ENCODE results near the gene ERBB4.

Gene ERBB4

GRCh38 chr2:211351987-211352386, 1186.6 kb downstream of the ERBB4 start:
- TF ChIP-seq CTCF (IDR thresholded peaks at IDR 0.05; ENCODE audit: insufficient read depth, low read depth, low read length, missing control alignments) = no peak
- no peak overlapping the region for H3K4me3 ChIP-seq (ENCODE audit: low read length)
- DNase-seq (ENCODE audit: low read depth) = peak; percentile 72

- H3K4me3 ChIP-seq (ENCODE audit: low read length) = no peak overlapping the region
- DNase-seq (ENCODE audit: low read depth) = no peak
- TF ChIP-seq CTCF (IDR thresholded peaks at IDR 0.05; ENCODE audit: insufficient read depth, low read depth, low read length, missing control alignments) = no peak
These were observed 1189.6 kb downstream of the ERBB4 start for GRCh38 chr2:211349031-211349430.

GRCh38 chr2:211347328-211347727, 1191.3 kb downstream of the ERBB4 start:
- H3K4me3 ChIP-seq (ENCODE audit: low read length) = no peak overlapping the region
- DNase-seq (ENCODE audit: low read depth) = no peak
- TF ChIP-seq CTCF (IDR thresholded peaks at IDR 0.05; ENCODE audit: insufficient read depth, low read depth, low read length, missing control alignments) = no peak

- TF ChIP-seq CTCF (IDR thresholded peaks at IDR 0.05; ENCODE audit: insufficient read depth, low read depth, low read length, missing control alignments) = no peak
- peak; percentile 43 for DNase-seq (ENCODE audit: low read depth)
- H3K4me3 ChIP-seq (ENCODE audit: low read length) = no peak overlapping the region
These were observed 1194.3 kb downstream of the ERBB4 start for GRCh38 chr2:211344289-211344688.

- TF ChIP-seq CTCF (IDR thresholded peaks at IDR 0.05; ENCODE audit: insufficient read depth, low read depth, low read length, missing control alignments) = no peak
- no peak for DNase-seq (ENCODE audit: low read depth)
- H3K4me3 ChIP-seq (ENCODE audit: low read length) = no peak overlapping the region
These were observed 1205.2 kb downstream of the ERBB4 start for GRCh38 chr2:211333377-211333776.

- DNase-seq (ENCODE audit: low read depth) = no peak
- H3K4me3 ChIP-seq (ENCODE audit: low read length) = no peak overlapping the region
- no peak for TF ChIP-seq CTCF (IDR thresholded peaks at IDR 0.05; ENCODE audit: insufficient read depth, low read depth, low read length, missing control alignments)
These were observed 1206.9 kb downstream of the ERBB4 start for GRCh38 chr2:211331736-211332135.

GRCh38 chr2:211329882-211330281, 1208.7 kb downstream of the ERBB4 start:
- no peak overlapping the region for H3K4me3 ChIP-seq (ENCODE audit: low read length)
- no peak for DNase-seq (ENCODE audit: low read depth)
- TF ChIP-seq CTCF (IDR thresholded peaks at IDR 0.05; ENCODE audit: insufficient read depth, low read depth, low read length, missing control alignments) = no peak

Measured in epithelial cell of esophagus (primary cell).